NCI-H510A treated with DMSO at 0.1 percent for 48 hours (cell line): ENCODE results near the gene BST2.

ENCODE experiments used
- DNase-seq: peaks from one replicate; lab custom pipeline; 2025; lab: John Stamatoyannopoulos, UW

The BST2 gene

GRCh38 chr19:17419621-17420474, 14.4 kb upstream of the BST2 start, which contains the start of gene MVB12A:
Gene MVB12A (plus strand): TSS chr19:17420047. CDS start chr19:17420136, 89 bp downstream.
- peak; percentile 97 for DNase-seq

GRCh38 chr19:17419154-17419620, 13.8 kb upstream of the BST2 start:
- no peak for DNase-seq

GRCh38 chr19:17418710-17419109, 13.3 kb upstream of the BST2 start:
- DNase-seq = no peak

GRCh38 chr19:17415121-17415520, 9.7 kb upstream of the BST2 start:
- DNase-seq = no peak

GRCh38 chr19:17414097-17414496, 8.7 kb upstream of the BST2 start:
- DNase-seq = no peak

GRCh38 chr19:17411801-17412200, 6.4 kb upstream of the BST2 start:
- DNase-seq = no peak

- DNase-seq = no peak
Measured at GRCh38 chr19:17409990-17410389, 4.6 kb upstream of the BST2 start.

- DNase-seq = no peak
Measured at GRCh38 chr19:17406887-17407196, 1.4 kb upstream of the BST2 start.

GRCh38 chr19:17406046-17406886, 836 bp upstream of the BST2 start:
- DNase-seq = no peak

- DNase-seq = no peak
Measured at GRCh38 chr19:17404621-17405249, 695 bp downstream of the BST2 start.

GRCh38 chr19:17404015-17404414, 1.4 kb downstream of the BST2 start:
- DNase-seq = no peak

GRCh38 chr19:17402982-17403855, 2.2 kb downstream of the BST2 start:
- DNase-seq = no peak

GRCh38 chr19:17401628-17402027, 3.8 kb downstream of the BST2 start:
- no peak for DNase-seq

- no peak for DNase-seq
Measured at GRCh38 chr19:17398902-17399527, 6.4 kb downstream of the BST2 start.

GRCh38 chr19:17394891-17395415, 10.5 kb downstream of the BST2 start:
- DNase-seq = peak; percentile 4

- no peak for DNase-seq
Measured at GRCh38 chr19:17393914-17394313, 11.5 kb downstream of the BST2 start, which contains the start of gene CCDC194. Gene CCDC194 (minus strand): TSS chr19:17394196. CDS start chr19:17394158, 38 bp downstream.

- DNase-seq = no peak
Measured at GRCh38 chr19:17393002-17393401, 12.4 kb downstream of the BST2 start.

GRCh38 chr19:17391371-17392151, 13.9 kb downstream of the BST2 start:
- peak; percentile 42 for DNase-seq

- peak; percentile 83 for DNase-seq
Measured at GRCh38 chr19:17390665-17391370, 14.6 kb downstream of the BST2 start.
